PC-9 (cell line): ENCODE measurements around the gene RNF5. TPM values are rescaled to one million over a fixed set of nuclear protein-coding genes. Genes with fewer than 3 reads are reported as not detected.
"Not testable (repeated sequence)": the region's sequence is repeated elsewhere in the genome, so short reads cannot be mapped to it uniquely, and the experiment has no call there.

Experiments used
- BruUV-seq: library from RNA; stranded (reverse); fragments of 400-500 nt; replicated peaks from 2 replicates; lab custom pipeline; 2021; lab: Mats Ljungman, UMichigan
- CTCF ChIA-PET: fragments of 300-600 bp; sonication (Branson Sonifier 250); formaldehyde crosslinking; loops from one replicate; lab custom pipeline; 2022; ENCODE audit warnings: antibody characterized with exemption; lab: Charles Lee
- POLR2A ChIA-PET: fragments of 300-600 bp; sonication (Branson Sonifier 250); formaldehyde crosslinking; loops from one replicate; lab custom pipeline; 2022; ENCODE audit warnings: antibody characterized with exemption; ENCODE audit not compliant: unreplicated experiment; lab: Charles Lee
- DNase-seq, 2 experiments: peaks; one replicate each; pipeline versions ENCODE4 v3.0.0 to v3.0.0-alpha.2; 2015 to 2022; ENCODE audit warnings: mixed read lengths in 1 of 2
- H2AFZ ChIP-seq: fragments of 200-600 bp; sonication (generic); 2 replicates; pipeline ENCODE4 v1.8.1; 2017; ENCODE audit warnings: antibody characterized with exemption
- H3F3A ChIP-seq: fragments of 200-600 bp; sonication (generic); 2 replicates; pipeline ENCODE4 v1.8.1; 2017; ENCODE audit warnings: antibody characterized with exemption, mild to moderate bottlenecking, low read depth; ENCODE audit not compliant: insufficient read depth
- H3K27ac ChIP-seq: fragments of 200-600 bp; sonication (generic); 2 replicates; pipeline ENCODE4 v1.6.1; 2016; ENCODE audit warnings: mixed run types
- H3K27me3 ChIP-seq: fragments of 200-600 bp; sonication (generic); 2 replicates; pipeline ENCODE4 v1.6.1; 2016; ENCODE audit warnings: low read depth, mixed run types; ENCODE audit not compliant: insufficient read depth
- H3K36me3 ChIP-seq: fragments of 200-600 bp; sonication (generic); 2 replicates; pipeline ENCODE4 v1.6.1; 2016; ENCODE audit warnings: low read depth, mixed run types
- H3K4me1 ChIP-seq: fragments of 200-600 bp; sonication (generic); replicated peaks from 2 replicates; pipeline ENCODE4 v1.6.1; 2016; ENCODE audit warnings: mixed run types; ENCODE audit not compliant: insufficient read depth
- H3K4me2 ChIP-seq: fragments of 200-600 bp; sonication (generic); 2 replicates; pipeline ENCODE4 v1.6.1; 2017; ENCODE audit warnings: mixed run types
- H3K4me3 ChIP-seq: fragments of 200-600 bp; sonication (generic); 2 replicates; pipeline ENCODE4 v1.6.1; 2016; ENCODE audit warnings: mixed run types
- H3K79me2 ChIP-seq: fragments of 200-600 bp; sonication (generic); 2 replicates; pipeline ENCODE4 v1.6.1; 2017; ENCODE audit warnings: low read depth, mixed run types
- H3K9me2 ChIP-seq: fragments of 200-600 bp; sonication (generic); 2 replicates; pipeline ENCODE4 v1.8.1; 2017; ENCODE audit warnings: mild to moderate bottlenecking; ENCODE audit not compliant: insufficient read depth
- H3K9me3 ChIP-seq: fragments of 200-600 bp; sonication (generic); 2 replicates; pipeline ENCODE4 v1.8.1; 2016; ENCODE audit warnings: low read depth; ENCODE audit not compliant: insufficient read depth
- H4K20me1 ChIP-seq: fragments of 200-600 bp; sonication (generic); 2 replicates; pipeline ENCODE4 v1.8.1; 2017; ENCODE audit not compliant: insufficient read depth
- CTCF ChIP-seq: fragments of 200-600 bp; sonication (generic); conservative IDR thresholded peaks from 2 replicates; pipeline ENCODE4 v1.6.1; 2017; ENCODE audit warnings: mixed run types, antibody characterized with exemption, mild to moderate bottlenecking, moderate library complexity
- EZH2 ChIP-seq: fragments of 200-600 bp; sonication (generic); IDR thresholded peaks from 2 replicates; pipeline ENCODE4 v1.8.0; 2017; ENCODE audit warnings: antibody characterized with exemption, low read depth
- intact Hi-C: fragments of 100-400 bp; cut with micrococcal nuclease; formaldehyde crosslinking; loops from one replicate; pipeline ENCODE4 v1.10.0; 2022; ENCODE audit not compliant: unreplicated experiment
- total RNA-seq: library from RNA; stranded (reverse); gene quantifications from 2 replicates; pipeline ENCODE4 v1.2.3, GENCODE V29; 2021

RNF5 gene
- total RNA-seq, 1 experiment from 2014 or later = 45.6 TPM

- DNase-seq = no peak
- intact Hi-C loops = no loop called here
Measured at GRCh38 chr6:32204268-32204715, 26.1 kb downstream of the RNF5 start.

GRCh38 chr6:32208996-32209395 is 30.8 kb downstream of the RNF5 start:
- Histone ChIP-seq H4K20me1 (no peaks in the 10 kb centered on the region), H3K9me3 (no peaks in the 10 kb centered on the region), H3K4me2 (no peak overlapping the region), H3K27ac (no peak overlapping the region), H3K4me3 (no peak overlapping the region), H3K9me2 (no peaks in the 10 kb centered on the region), H3K4me1 (no peaks in the 10 kb centered on the region), H3K27me3 (peaks cover 41% of the 10 kb centered on the region), H3K79me2 (no peaks in the 10 kb centered on the region), H3K36me3 (no peaks in the 10 kb centered on the region), H2AFZ (no peak overlapping the region), H3F3A (no peaks in the 10 kb centered on the region)
- no TSS peak for BruUV-seq
- POLR2A ChIA-PET = no interaction called here
- no peak for TF ChIP-seq EZH2
- intact Hi-C loops = no loop called here
- DNase-seq = no peak
- CTCF ChIA-PET = interaction anchor here (0.5 to 0.6 kb wide), 2 partner anchors 28 to 36 kb away, joined by 3 to 4 read pairs; no protein-coding TSS in a partner anchor

More at GRCh38 chr6:32204268-32204715, 26.1 kb downstream of the RNF5 start:
- Histone ChIP-seq H3K4me2 (no peak overlapping the region), H3K4me1 (no peaks in the 10 kb centered on the region), H3K9me3 (no peaks in the 10 kb centered on the region), H3K4me3 (no peak overlapping the region), H3K79me2 (no peaks in the 10 kb centered on the region), H4K20me1 (no peaks in the 10 kb centered on the region), H3K27me3 (peaks cover 62% of the 10 kb centered on the region), H3K36me3 (no peaks in the 10 kb centered on the region), H3K9me2 (no peaks in the 10 kb centered on the region), H2AFZ (no peak overlapping the region), H3F3A (no peaks in the 10 kb centered on the region), H3K27ac (no peak overlapping the region)
- POLR2A ChIA-PET = no interaction called here
- BruUV-seq = no TSS peak
- TF ChIP-seq EZH2 (no peak), CTCF (no peak)
- CTCF ChIA-PET = no interaction called here

- Histone ChIP-seq H3F3A (no peaks in the 10 kb centered on the region), H3K36me3 (no peaks in the 10 kb centered on the region), H4K20me1 (no peaks in the 10 kb centered on the region), H2AFZ (no peak overlapping the region), H3K9me2 (no peaks in the 10 kb centered on the region), H3K79me2 (no peaks in the 10 kb centered on the region), H3K4me1 (no peaks in the 10 kb centered on the region), H3K4me2 (no peak overlapping the region), H3K9me3 (no peaks in the 10 kb centered on the region), H3K27me3 (peaks cover 36% of the 10 kb centered on the region), H3K4me3 (no peak overlapping the region), H3K27ac (no peak overlapping the region)
- BruUV-seq = no TSS peak
- DNase-seq = no peak
- TF ChIP-seq EZH2 (no peak), CTCF (no peak)
- POLR2A ChIA-PET = no interaction called here
- CTCF ChIA-PET = no interaction called here
- intact Hi-C loops = no loop called here
Measured at GRCh38 chr6:32210191-32210601, 32.0 kb downstream of the RNF5 start.

GRCh38 chr6:32211432-32211831 is 33.2 kb downstream of the RNF5 start:
- H3K27ac ChIP-seq, BruUV-seq, CTCF ChIA-PET: not testable (repeated sequence)

More at GRCh38 chr6:32211432-32211831, 33.2 kb downstream of the RNF5 start:
- H3K9me3 ChIP-seq, intact Hi-C loops, DNase-seq, H4K20me1 ChIP-seq, H3K9me2 ChIP-seq, H3K4me3 ChIP-seq, H3K4me1 ChIP-seq, H3K79me2 ChIP-seq, H3F3A ChIP-seq, H3K36me3 ChIP-seq, H2AFZ ChIP-seq, H3K4me2 ChIP-seq: not testable (repeated sequence)
- POLR2A ChIA-PET = interaction anchor here (0.7 kb wide), 1 partner anchor 190 kb away, joined by 4 read pairs; no protein-coding TSS in a partner anchor
- peaks cover 41% of the 10 kb centered on the region for H3K27me3 ChIP-seq
